ENCODE measurements around the gene C10orf105. TPM values are rescaled to one million over a fixed set of nuclear protein-coding genes. Genes with fewer than 3 reads are reported as not detected.

Gene C10orf105
- total RNA-seq, 1 donor from 2014 or later: not detected

- no peak for DNase-seq (ENCODE audit: low read depth in 2 of 2)
Observed at GRCh38 chr10:71716426-71716825, 3.2 kb downstream of the C10orf105 start.

- no peak for DNase-seq (ENCODE audit: low read depth in 2 of 2)
Observed at GRCh38 chr10:71715860-71716259, 3.7 kb downstream of the C10orf105 start.

GRCh38 chr10:71715026-71715425 lies 4.6 kb downstream of the C10orf105 start:
- no peak for DNase-seq (ENCODE audit: low read depth in 2 of 2)

GRCh38 chr10:71714592-71714991 lies 5.0 kb downstream of the C10orf105 start:
- no peak for DNase-seq (ENCODE audit: low read depth in 2 of 2)

- DNase-seq (ENCODE audit: low read depth in 2 of 2): no peak
Observed at GRCh38 chr10:71714031-71714410, 5.6 kb downstream of the C10orf105 start.

- DNase-seq (ENCODE audit: low read depth in 2 of 2): peak in 1 of 2 donors; percentile 15
Observed at GRCh38 chr10:71713135-71714030, 6.2 kb downstream of the C10orf105 start.

GRCh38 chr10:71712572-71713134 lies 6.9 kb downstream of the C10orf105 start:
- DNase-seq (ENCODE audit: low read depth in 2 of 2): no peak

GRCh38 chr10:71712170-71712569 lies 7.4 kb downstream of the C10orf105 start:
- no peak for DNase-seq (ENCODE audit: low read depth in 2 of 2)

- DNase-seq (ENCODE audit: low read depth in 2 of 2): no peak
Observed at GRCh38 chr10:71711052-71711623, 8.4 kb downstream of the C10orf105 start.

- DNase-seq (ENCODE audit: low read depth in 2 of 2): no peak
Observed at GRCh38 chr10:71710519-71710918, 9.1 kb downstream of the C10orf105 start.

- no peak for DNase-seq (ENCODE audit: low read depth in 2 of 2)
Observed at GRCh38 chr10:71708897-71709882, 10.4 kb downstream of the C10orf105 start.

- DNase-seq (ENCODE audit: low read depth in 2 of 2): peak in 1 of 2 donors; percentile 41
Observed at GRCh38 chr10:71708301-71708703, 11.3 kb downstream of the C10orf105 start.

- no peak for DNase-seq (ENCODE audit: low read depth in 2 of 2)
Observed at GRCh38 chr10:71707240-71707789, 12.3 kb downstream of the C10orf105 start.

- DNase-seq (ENCODE audit: low read depth in 2 of 2): no peak
Observed at GRCh38 chr10:71706216-71707121, 13.1 kb downstream of the C10orf105 start.

GRCh38 chr10:71705582-71705981 lies 14.0 kb downstream of the C10orf105 start:
- DNase-seq (ENCODE audit: low read depth in 2 of 2): no peak

GRCh38 chr10:71704816-71705215 lies 14.8 kb downstream of the C10orf105 start:
- DNase-seq (ENCODE audit: low read depth in 2 of 2): no peak

- no peak for DNase-seq (ENCODE audit: low read depth in 2 of 2)
Observed at GRCh38 chr10:71703577-71703976, 16.0 kb downstream of the C10orf105 start.

GRCh38 chr10:71701496-71702132 lies 18.0 kb downstream of the C10orf105 start:
- no peak for DNase-seq (ENCODE audit: low read depth in 2 of 2)

- DNase-seq (ENCODE audit: low read depth in 2 of 2): no peak
Observed at GRCh38 chr10:71700731-71701368, 18.7 kb downstream of the C10orf105 start.

Data from dermis microvascular lymphatic vessel endothelial cell (primary cell).